ENCODE measurements around the gene ESYT2.
A peak's percentile ranks its signal among the peaks of the same experiment; 100 is the strongest.
"Not testable (repeated sequence)": the region's sequence is repeated elsewhere in the genome, so short reads cannot be mapped to it uniquely, and the experiment has no call there.

Gene ESYT2

GRCh38 chr7:158829342-158830210, at the start of gene ESYT2:
Gene ESYT2, minus strand, starts transcription at chr7:158829509. Its CDS starts 91 bp downstream, at chr7:158829418.
- peak; percentile 78 to 84 for DNase-seq

- not testable (repeated sequence) for DNase-seq
These were observed 49.1 kb upstream of the ESYT2 start for GRCh38 chr7:158878151-158879079.

GRCh38 chr7:158876984-158877383, 47.7 kb upstream of the ESYT2 start:
- no peak for DNase-seq

GRCh38 chr7:158869876-158870275, 40.6 kb upstream of the ESYT2 start:
- no peak for DNase-seq

- DNase-seq: no peak
These were observed 39.6 kb upstream of the ESYT2 start for GRCh38 chr7:158868764-158869410.

GRCh38 chr7:158867214-158867984, 38.1 kb upstream of the ESYT2 start:
- DNase-seq: no peak

GRCh38 chr7:158865977-158866376, 36.7 kb upstream of the ESYT2 start:
- DNase-seq: no peak

GRCh38 chr7:158865462-158865922, 36.2 kb upstream of the ESYT2 start:
- DNase-seq: no peak

- DNase-seq: no peak
These were observed 35.5 kb upstream of the ESYT2 start for GRCh38 chr7:158864833-158865232.

- no peak for DNase-seq
These were observed 35.2 kb upstream of the ESYT2 start for GRCh38 chr7:158864507-158864820.

GRCh38 chr7:158863611-158864506, 34.5 kb upstream of the ESYT2 start:
- DNase-seq: peak; percentile 28 to 41

GRCh38 chr7:158862985-158863610, 33.8 kb upstream of the ESYT2 start:
- DNase-seq: not testable (repeated sequence)

- DNase-seq: no peak
These were observed 32.8 kb upstream of the ESYT2 start for GRCh38 chr7:158861936-158862704.

GRCh38 chr7:158861004-158861787, 31.9 kb upstream of the ESYT2 start:
- no peak for DNase-seq

GRCh38 chr7:158860394-158860793, 31.1 kb upstream of the ESYT2 start:
- DNase-seq: no peak

- DNase-seq: no peak
These were observed 29.5 kb upstream of the ESYT2 start for GRCh38 chr7:158858592-158859503.

GRCh38 chr7:158856883-158857668, 27.8 kb upstream of the ESYT2 start:
- DNase-seq: no peak
